Measurements from ENCODE around the gene SMIM13.

The SMIM13 gene

DNA sequence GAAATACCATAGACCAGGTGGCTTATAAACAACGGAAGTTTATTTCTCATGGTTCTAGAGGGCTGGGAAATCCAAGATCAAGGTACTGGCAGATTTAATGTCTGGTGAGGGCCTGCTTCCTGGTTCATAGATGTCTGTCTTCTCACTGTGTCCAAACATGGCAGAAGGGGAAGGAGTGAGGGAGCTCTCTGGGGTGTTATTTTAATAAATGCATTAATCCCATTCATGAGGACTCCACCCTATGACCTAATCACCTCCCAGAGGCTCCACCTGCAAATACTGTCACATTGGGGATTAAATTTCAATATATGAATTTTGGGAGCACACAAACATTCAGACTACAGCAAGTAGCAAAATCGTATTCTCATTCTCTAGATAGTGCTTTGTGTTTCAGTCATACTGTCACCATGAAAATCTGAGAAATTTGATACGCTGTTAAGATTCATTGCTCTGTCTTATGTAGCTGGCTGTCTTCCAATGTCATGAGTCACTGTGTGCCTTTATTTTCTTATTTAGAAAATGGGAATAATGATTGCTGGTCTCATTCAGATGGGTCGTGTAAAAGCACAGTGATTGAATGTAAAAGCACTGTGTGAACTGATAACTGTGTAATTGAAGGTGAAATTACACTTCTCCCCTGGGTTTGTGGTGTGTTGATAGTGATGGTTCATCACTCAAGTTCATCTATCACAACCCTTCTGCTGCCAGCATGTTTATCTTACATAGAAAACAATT, 26.8 kb downstream of the SMIM13 start:
- TF ChIP-seq Cebpa-rat (IDR thresholded peaks at IDR 0.05), result no peak
- no peak overlapping the region for H3K4me3 ChIP-seq
- no peaks in the 10 kb centered on the region for H3K27me3 ChIP-seq
- peaks cover 9% of the 10 kb centered on the region for H3K9me3 ChIP-seq
- H3K4me1 ChIP-seq, result no peaks in the 10 kb centered on the region
- peaks cover 21% of the 10 kb centered on the region for H4K20me1 ChIP-seq
- no peak overlapping the region for H3K4me2 ChIP-seq
- H3K9ac ChIP-seq, result no peak overlapping the region
- peaks cover 25% of the 10 kb centered on the region for H3K36me3 ChIP-seq
- H3K27ac ChIP-seq, result no peak overlapping the region

DNA sequence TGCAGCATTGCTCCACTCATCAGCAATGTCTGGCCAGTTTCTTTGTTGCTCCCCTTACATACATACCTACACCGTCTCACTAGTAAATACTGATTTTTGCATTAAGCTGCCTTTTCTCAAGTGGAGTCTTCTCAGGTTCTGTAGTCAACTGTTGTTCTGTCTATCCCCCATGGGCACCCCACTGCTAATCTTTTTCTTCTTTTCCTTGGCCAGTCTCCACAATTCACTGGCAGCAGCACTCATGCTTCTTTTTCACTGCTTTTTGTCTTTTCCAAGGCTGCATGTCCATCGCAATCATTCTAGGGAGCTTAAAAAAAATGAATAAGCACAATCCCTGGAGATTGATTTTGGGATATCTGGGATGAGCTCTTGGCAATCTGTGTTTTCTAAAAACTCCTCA, 28.2 kb downstream of the SMIM13 start:
- H3K27me3 ChIP-seq, result no peaks in the 10 kb centered on the region

DNA sequence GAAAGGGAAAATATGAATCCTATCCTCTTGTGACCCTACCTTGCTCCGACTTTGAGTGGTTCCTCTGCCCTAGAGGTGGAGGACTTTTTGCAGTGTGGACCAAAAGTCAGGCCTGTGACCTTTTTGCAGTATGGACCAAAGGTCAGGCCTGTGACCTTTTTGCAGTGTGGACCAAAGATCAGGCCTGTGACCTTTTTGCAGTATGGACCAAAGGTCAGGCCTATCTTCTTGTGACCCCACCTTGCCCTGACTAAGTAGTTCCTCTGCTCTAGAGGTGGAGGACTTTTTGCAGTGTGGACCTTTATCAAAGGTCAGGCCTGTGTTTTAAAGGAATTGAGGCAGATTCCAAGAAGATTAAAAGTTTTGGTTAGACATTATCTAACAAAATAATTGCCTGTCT, 28.7 kb downstream of the SMIM13 start:
- H3K4me1 ChIP-seq, result peaks cover 7% of the 10 kb centered on the region; the same call in 1 of the 2 replicates
- peaks cover 23% of the 10 kb centered on the region for H3K9me3 ChIP-seq
- H3K27me3 ChIP-seq, result no peaks in the 10 kb centered on the region
- H4K20me1 ChIP-seq, result peaks cover 21% of the 10 kb centered on the region
- H3K4me2 ChIP-seq, result no peak overlapping the region
- no peak overlapping the region for H3K27ac ChIP-seq
- TF ChIP-seq Cebpa-rat (IDR thresholded peaks at IDR 0.05), result no peak
- H3K9ac ChIP-seq, result no peak overlapping the region
- no peak overlapping the region for H3K4me3 ChIP-seq
- peaks cover 42% of the 10 kb centered on the region for H3K36me3 ChIP-seq

More for the DNA sequence above, 28.2 kb downstream of the SMIM13 start:
- H3K4me1 ChIP-seq, result 0 out of 2 replicates have a peak, but pooled peaks cover 1% of the 10 kb centered on the region
- peaks cover 37% of the 10 kb centered on the region for H3K36me3 ChIP-seq
- no peak overlapping the region for H3K9ac ChIP-seq
- no peak overlapping the region for H3K4me3 ChIP-seq
- H4K20me1 ChIP-seq, result peaks cover 21% of the 10 kb centered on the region
- peaks cover 18% of the 10 kb centered on the region for H3K9me3 ChIP-seq
- no peak overlapping the region for H3K4me2 ChIP-seq
- H3K27ac ChIP-seq, result no peak overlapping the region
- TF ChIP-seq Cebpa-rat (IDR thresholded peaks at IDR 0.05), result no peak

DNA sequence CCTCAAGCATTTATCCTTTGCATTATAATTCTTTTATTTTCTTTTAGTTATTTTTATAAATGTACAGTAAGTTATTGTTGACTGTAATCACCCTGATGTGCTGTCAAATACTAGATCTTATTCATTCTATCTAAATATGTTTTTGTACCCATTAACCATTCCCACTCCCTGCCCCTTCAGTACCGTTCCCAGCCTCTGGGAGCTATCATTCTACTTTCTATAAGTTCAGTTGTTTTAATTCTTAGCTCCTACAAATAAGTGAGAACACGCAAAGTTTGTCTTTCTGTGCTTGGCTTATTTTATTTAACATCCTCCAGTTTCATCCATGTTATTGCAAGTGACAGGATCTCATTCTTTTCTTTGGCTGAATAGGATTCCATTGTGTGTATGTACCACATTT, 30.3 kb downstream of the SMIM13 start:
- Histone ChIP-seq H4K20me1 (peaks cover 30% of the 10 kb centered on the region), H3K4me2 (no peak overlapping the region), H3K4me3 (no peak overlapping the region), H3K36me3 (peaks cover 55% of the 10 kb centered on the region), H3K27me3 (no peaks in the 10 kb centered on the region), H3K27ac (no peak overlapping the region), H3K9ac (no peak overlapping the region), H3K9me3 (peaks cover 26% of the 10 kb centered on the region), H3K4me1 (peaks cover 7% of the 10 kb centered on the region; the same call in 1 of the 2 replicates)
- TF ChIP-seq Cebpa-rat (IDR thresholded peaks at IDR 0.05), result no peak

DNA sequence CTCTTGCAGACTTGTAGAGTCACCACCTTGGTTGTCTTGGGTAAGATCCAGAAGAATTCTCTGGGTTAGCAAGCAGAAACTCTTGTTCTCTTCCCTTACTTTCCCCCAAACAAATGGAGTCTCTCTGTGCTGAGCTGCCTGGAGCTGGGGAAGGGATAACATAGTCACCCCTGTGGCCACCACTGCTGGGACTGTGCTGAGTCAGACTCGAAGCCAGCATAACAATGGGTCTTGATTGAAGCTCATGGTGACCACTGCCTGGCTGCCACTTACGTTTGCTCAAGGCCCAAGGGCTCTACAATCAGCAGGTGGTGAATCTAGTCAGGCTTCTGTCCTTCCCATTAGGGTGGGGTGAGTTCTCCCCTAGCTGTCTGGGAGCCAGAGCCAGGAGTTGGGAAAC, 33.2 kb downstream of the SMIM13 start:
- Histone ChIP-seq H4K20me1 (peaks cover 18% of the 10 kb centered on the region; the same call in 1 of the 2 replicates), H3K27me3 (no peaks in the 10 kb centered on the region), H3K4me1 (peaks cover 7% of the 10 kb centered on the region; the same call in 1 of the 2 replicates), H3K4me3 (no peak overlapping the region), H3K9ac (no peak overlapping the region), H3K27ac (no peak overlapping the region), H3K4me2 (no peak overlapping the region), H3K36me3 (peaks cover 48% of the 10 kb centered on the region), H3K9me3 (peaks cover 26% of the 10 kb centered on the region)
- no peak for TF ChIP-seq Cebpa-rat (IDR thresholded peaks at IDR 0.05)

DNA sequence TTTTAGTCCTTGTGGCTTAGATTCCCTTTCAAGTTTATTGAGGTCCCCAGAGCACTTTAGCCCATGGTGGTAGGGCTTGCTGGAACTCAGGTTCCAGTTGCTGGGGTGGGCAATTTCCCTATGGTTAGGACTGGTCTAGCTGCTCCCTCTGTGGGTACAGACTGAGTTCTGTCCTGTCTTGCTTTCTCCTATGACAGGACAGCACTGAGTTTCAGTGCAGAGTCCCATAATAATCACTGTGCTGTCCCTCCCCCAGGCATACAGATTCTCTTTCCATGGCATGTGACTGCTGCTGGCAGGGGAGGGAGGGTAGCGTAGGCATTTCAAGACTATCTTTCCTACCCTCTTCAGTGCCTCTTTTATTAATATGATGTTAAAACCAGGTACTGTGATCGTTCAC, 35.0 kb downstream of the SMIM13 start:
- no peak for TF ChIP-seq Cebpa-rat (IDR thresholded peaks at IDR 0.05)
- Histone ChIP-seq H3K9me3 (peaks cover 26% of the 10 kb centered on the region), H3K27me3 (no peaks in the 10 kb centered on the region), H3K4me3 (no peak overlapping the region), H3K27ac (no peak overlapping the region), H3K4me2 (no peak overlapping the region), H4K20me1 (0 out of 2 replicates have a peak, but pooled peaks cover 16% of the 10 kb centered on the region), H3K9ac (no peak overlapping the region), H3K4me1 (peaks cover 7% of the 10 kb centered on the region; the same call in 1 of the 2 replicates), H3K36me3 (peaks cover 35% of the 10 kb centered on the region)

DNA sequence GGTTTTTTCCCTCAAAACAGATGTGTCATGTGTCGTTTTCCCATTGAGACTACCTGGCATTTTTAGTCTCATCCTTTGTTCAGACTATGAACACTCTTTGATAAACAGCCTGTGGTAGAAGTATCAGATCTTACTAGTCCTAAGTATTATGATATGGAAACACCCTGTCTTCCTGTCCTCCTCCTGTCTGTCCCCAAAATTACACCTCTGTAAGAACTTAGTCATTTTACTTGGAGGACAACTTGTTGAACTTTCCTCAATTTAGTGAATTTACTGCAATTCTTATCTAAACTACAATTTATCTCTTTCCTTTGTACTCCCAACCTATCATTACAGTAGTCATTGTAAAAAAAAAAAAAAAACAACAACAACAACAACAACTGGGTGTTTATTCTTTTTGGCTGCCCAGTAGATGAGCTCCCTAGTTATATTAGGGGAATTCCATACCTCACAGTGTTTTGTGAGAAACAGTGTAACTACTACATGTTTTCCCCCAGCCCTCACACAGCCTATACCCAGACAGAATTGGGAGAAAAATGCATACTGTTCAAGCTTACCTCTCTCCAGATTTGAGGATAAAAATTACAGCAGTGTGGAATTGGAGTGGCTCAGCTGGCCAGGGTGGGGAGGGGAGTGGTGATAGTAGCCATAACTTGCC, 36.4 kb downstream of the SMIM13 start:
- H3K9me3 ChIP-seq, result peaks cover 26% of the 10 kb centered on the region
- no peak overlapping the region for H3K9ac ChIP-seq
- peaks cover 34% of the 10 kb centered on the region for H3K36me3 ChIP-seq
- H3K4me1 ChIP-seq, result peaks cover 18% of the 10 kb centered on the region
- H3K27ac ChIP-seq, result no peak overlapping the region
- H3K4me3 ChIP-seq, result no peak overlapping the region
- TF ChIP-seq Cebpa-rat (IDR thresholded peaks at IDR 0.05), result no peak
- H3K4me2 ChIP-seq, result no peak overlapping the region
- H3K27me3 ChIP-seq, result no peaks in the 10 kb centered on the region
- H4K20me1 ChIP-seq, result 0 out of 2 replicates have a peak, but pooled peaks cover 16% of the 10 kb centered on the region

DNA sequence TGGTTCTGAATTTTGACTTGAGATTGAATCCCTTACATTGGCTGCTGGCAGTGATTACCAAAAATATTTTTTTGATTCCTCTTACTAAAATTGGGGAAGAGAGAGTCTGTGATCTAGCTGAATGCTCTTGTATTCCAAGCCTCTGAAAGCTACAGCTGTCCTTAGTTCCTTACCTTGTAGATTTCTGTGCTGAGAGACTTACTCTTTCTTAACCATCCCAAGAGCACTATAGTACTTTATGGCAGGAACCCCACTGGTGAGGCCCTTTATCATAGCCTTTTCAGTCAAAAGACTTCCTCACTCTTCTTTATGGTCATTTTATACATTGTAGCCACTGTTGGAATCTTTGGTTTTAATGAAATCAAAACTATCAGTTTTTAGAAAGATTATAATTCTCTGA, 37.0 kb downstream of the SMIM13 start:
- Histone ChIP-seq H4K20me1 (0 out of 2 replicates have a peak, but pooled peaks cover 16% of the 10 kb centered on the region), H3K27ac (no peak overlapping the region), H3K9me3 (peaks cover 23% of the 10 kb centered on the region), H3K36me3 (peaks cover 39% of the 10 kb centered on the region), H3K4me1 (peaks cover 18% of the 10 kb centered on the region), H3K27me3 (no peaks in the 10 kb centered on the region), H3K4me2 (no peak overlapping the region), H3K9ac (no peak overlapping the region), H3K4me3 (no peak overlapping the region)
- TF ChIP-seq Cebpa-rat (IDR thresholded peaks at IDR 0.05), result no peak

DNA sequence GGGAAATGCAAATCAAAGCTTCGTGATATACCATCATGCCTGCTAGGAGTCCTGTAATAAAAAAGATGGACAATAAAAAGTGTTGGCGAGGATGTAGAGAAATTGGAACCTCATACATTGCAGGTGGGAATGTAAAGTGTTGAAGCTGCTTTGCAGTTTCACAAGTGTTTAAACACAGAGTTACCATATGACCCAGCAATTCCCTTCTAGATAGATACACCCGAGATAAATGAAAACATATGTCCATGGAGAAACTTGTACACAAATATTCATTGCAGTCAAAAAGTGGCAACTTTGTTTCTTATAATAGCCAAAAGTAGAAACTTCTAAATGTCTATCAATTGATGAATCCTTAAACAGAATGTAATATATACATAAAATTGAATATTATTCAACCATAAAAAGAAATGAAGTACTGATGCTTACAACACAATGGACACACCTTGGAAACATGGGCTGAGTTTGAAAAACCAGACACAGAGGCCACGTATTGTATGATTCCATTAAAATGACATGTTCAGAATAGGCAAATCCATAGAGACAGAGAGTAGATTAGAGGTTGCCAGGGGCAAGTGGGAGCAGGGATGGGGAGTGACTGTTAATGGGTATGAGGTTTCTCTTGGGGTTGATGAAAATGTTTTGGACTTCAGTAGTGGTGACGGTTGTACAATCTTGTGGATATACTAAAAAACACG, 38.7 kb downstream of the SMIM13 start:
- no peak overlapping the region for H3K9ac ChIP-seq
- no peak overlapping the region for H3K4me3 ChIP-seq
- H3K4me1 ChIP-seq, result peaks cover 12% of the 10 kb centered on the region
- H3K36me3 ChIP-seq, result peaks cover 30% of the 10 kb centered on the region
- no peak for TF ChIP-seq Cebpa-rat (IDR thresholded peaks at IDR 0.05)
- H4K20me1 ChIP-seq, result 0 out of 2 replicates have a peak, but pooled peaks cover 16% of the 10 kb centered on the region
- no peaks in the 10 kb centered on the region for H3K27me3 ChIP-seq
- no peak overlapping the region for H3K4me2 ChIP-seq
- H3K9me3 ChIP-seq, result peaks cover 10% of the 10 kb centered on the region; the same call in 1 of the 2 replicates
- no peak overlapping the region for H3K27ac ChIP-seq

Measured in BLaER1 (cell line).